ENCODE results near the gene EML2.

DNA sequence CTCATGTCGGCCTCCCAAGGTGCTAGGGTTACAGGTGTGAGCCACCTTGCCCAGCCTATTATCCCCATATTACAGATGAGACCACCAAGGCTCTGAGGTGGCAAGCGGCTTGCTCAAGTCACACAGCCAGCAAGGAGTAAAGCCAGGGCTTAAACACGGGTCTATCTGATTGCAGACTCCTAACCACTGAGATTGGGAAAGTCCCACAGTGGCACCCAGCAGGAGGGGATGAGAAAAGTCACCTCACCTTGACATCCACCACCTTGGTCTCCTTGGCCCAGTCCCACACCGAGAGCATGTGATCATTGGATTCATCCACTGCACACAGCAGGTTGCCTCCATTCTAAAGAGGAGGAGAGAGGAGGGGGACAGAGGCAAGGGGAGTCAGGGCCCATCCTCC is 9.5 kb downstream of the EML2 start:
- no peak for TF ChIP-seq HDAC2 (IDR thresholded peaks at IDR 0.05; ENCODE audit: borderline replicate concordance in 1 of 2, low read depth in 2 of 2, low read length in 2 of 2)
- TF ChIP-seq CEBPB (IDR thresholded peaks at IDR 0.05; ENCODE audit: low read depth, low read length), result no peak
- TF ChIP-seq, protein P1, sequence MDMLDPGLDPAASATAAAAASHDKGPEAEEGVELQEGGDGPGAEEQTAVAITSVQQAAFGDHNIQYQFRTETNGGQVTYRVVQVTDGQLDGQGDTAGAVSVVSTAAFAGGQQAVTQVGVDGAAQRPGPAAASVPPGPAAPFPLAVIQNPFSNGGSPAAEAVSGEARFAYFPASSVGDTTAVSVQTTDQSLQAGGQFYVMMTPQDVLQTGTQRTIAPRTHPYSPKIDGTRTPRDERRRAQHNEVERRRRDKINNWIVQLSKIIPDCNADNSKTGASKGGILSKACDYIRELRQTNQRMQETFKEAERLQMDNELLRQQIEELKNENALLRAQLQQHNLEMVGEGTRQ (IDR thresholded peaks at IDR 0.05; ENCODE audit: low read length), result no peak
- TF ChIP-seq, protein P2, sequence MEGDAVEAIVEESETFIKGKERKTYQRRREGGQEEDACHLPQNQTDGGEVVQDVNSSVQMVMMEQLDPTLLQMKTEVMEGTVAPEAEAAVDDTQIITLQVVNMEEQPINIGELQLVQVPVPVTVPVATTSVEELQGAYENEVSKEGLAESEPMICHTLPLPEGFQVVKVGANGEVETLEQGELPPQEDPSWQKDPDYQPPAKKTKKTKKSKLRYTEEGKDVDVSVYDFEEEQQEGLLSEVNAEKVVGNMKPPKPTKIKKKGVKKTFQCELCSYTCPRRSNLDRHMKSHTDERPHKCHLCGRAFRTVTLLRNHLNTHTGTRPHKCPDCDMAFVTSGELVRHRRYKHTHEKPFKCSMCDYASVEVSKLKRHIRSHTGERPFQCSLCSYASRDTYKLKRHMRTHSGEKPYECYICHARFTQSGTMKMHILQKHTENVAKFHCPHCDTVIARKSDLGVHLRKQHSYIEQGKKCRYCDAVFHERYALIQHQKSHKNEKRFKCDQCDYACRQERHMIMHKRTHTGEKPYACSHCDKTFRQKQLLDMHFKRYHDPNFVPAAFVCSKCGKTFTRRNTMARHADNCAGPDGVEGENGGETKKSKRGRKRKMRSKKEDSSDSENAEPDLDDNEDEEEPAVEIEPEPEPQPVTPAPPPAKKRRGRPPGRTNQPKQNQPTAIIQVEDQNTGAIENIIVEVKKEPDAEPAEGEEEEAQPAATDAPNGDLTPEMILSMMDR (IDR thresholded peaks at IDR 0.05; ENCODE audit: control extremely low read depth in 1 of 3, insufficient read depth in 1 of 3, low read depth in 1 of 3, low read length in 3 of 3), result no peak
- no peak for TF ChIP-seq TAF1 (IDR thresholded peaks at IDR 0.05; ENCODE audit: low read depth, low read length)
- no peak for TF ChIP-seq EGR1 (IDR thresholded peaks at IDR 0.05; ENCODE audit: borderline replicate concordance, low read depth, low read length)
- no peak for TF ChIP-seq ATF3 (IDR thresholded peaks at IDR 0.05; ENCODE audit: insufficient read depth, low read depth, low read length)
- TF ChIP-seq YY1 (IDR thresholded peaks at IDR 0.05; ENCODE audit: low read depth, low read length), result no peak
- TF ChIP-seq RFX5 (IDR thresholded peaks at IDR 0.05; ENCODE audit: borderline replicate concordance, low read depth, low read length), result no peak
- no peak for TF ChIP-seq CREB1 (IDR thresholded peaks at IDR 0.05)
- no peak for TF ChIP-seq MAFK (IDR thresholded peaks at IDR 0.05; ENCODE audit: low read depth, low read length)

All from H1 (cell line).